ENCODE measurements around the gene CXCR4.

- TF ChIP-seq CTCF (conservative IDR thresholded peaks at IDR 0.05; ENCODE audit: low read depth, low read length) (no peak), EZH2 (IDR thresholded peaks at IDR 0.05; ENCODE audit: borderline replicate concordance, low read depth, low read length, poor library complexity, severe bottlenecking) (no peak)
These were observed 46.4 kb upstream of the CXCR4 start for GRCh38 chr2:136164280-136164776.

All from A673 (cell line).